ENCODE data around the gene CAMK2G.

Gene CAMK2G

DNA sequence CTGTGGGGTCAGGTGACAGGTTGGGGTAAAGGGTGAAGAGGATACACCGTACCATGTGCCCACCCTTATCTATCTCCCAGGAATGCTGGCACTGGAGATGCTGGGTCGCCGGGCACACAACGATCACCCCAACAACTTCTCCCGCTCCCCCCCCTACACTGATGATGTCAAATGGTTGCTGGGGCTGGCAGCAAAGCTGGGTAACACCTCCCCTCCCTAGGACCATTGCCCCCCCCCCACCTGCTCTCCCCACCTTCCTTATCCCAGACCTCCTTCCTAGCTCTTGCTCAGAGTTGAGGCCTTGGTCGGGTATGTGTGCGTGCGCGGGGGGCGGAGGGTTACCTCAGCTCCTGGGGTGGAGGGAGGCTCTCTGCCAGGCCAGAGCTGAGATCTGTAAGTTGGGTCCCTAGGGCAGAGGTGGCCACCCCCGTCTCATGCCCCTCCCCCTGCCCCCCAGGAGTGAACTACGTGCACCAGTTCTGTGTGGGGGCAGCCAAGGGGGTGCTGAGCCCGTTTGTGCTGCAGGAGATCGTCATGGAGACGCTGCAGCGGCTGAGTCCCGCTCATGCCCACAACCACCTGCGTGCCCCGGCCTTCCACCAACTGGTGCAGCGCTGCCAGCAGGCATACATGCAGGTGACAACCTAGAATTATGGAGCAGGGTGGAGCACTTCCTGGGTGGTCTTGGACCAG lies 73.6 kb downstream of the CAMK2G start:
- TF ChIP-seq FOXM1 (IDR thresholded peaks at IDR 0.05; ENCODE audit: borderline replicate concordance, low read depth) (no peak), TEAD4 (IDR thresholded peaks at IDR 0.05) (no peak), EGR1 (IDR thresholded peaks at IDR 0.05) (no peak), YY1 (IDR thresholded peaks at IDR 0.05; ENCODE audit: low read depth) (no peak), CEBPB (IDR thresholded peaks at IDR 0.05) (no peak), NFIC (IDR thresholded peaks at IDR 0.05) (no peak), ZBTB7A (IDR thresholded peaks at IDR 0.05; ENCODE audit: low read depth) (no peak)
- TF ChIP-seq, protein P1, sequence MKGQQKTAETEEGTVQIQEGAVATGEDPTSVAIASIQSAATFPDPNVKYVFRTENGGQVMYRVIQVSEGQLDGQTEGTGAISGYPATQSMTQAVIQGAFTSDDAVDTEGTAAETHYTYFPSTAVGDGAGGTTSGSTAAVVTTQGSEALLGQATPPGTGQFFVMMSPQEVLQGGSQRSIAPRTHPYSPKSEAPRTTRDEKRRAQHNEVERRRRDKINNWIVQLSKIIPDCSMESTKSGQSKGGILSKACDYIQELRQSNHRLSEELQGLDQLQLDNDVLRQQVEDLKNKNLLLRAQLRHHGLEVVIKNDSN (IDR thresholded peaks at IDR 0.05): no peak

DNA sequence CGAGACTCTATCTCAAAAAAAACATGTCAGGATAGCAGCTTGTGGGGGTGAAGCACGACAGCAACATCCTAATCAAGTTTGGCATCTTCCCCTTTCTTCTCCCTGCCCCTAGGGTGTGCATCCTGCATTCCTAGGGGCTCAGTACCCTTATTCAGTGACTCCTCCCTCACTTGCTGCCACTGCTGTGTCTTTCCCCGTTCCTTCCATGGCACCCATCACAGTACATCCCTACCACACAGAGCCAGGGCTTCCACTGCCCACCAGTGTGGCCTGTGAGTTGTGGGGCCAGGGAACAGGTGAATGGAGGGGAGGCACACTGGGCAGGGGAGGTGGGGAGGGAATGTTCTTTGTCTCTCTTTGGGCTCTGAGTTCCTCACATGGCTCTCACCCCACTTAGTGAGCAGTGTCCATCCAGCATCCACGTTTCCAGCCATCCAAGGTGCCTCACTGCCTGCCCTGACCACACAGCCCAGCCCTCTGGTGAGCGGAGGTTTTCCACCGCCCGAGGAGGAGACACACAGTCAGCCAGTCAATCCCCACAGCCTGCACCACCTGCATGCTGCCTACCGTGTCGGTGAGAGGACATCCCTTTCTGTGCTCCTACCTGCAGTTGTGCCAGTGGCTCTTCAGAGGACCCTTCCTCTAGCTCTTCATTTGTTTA lies 74.3 kb downstream of the CAMK2G start:
- TF ChIP-seq, protein P2, sequence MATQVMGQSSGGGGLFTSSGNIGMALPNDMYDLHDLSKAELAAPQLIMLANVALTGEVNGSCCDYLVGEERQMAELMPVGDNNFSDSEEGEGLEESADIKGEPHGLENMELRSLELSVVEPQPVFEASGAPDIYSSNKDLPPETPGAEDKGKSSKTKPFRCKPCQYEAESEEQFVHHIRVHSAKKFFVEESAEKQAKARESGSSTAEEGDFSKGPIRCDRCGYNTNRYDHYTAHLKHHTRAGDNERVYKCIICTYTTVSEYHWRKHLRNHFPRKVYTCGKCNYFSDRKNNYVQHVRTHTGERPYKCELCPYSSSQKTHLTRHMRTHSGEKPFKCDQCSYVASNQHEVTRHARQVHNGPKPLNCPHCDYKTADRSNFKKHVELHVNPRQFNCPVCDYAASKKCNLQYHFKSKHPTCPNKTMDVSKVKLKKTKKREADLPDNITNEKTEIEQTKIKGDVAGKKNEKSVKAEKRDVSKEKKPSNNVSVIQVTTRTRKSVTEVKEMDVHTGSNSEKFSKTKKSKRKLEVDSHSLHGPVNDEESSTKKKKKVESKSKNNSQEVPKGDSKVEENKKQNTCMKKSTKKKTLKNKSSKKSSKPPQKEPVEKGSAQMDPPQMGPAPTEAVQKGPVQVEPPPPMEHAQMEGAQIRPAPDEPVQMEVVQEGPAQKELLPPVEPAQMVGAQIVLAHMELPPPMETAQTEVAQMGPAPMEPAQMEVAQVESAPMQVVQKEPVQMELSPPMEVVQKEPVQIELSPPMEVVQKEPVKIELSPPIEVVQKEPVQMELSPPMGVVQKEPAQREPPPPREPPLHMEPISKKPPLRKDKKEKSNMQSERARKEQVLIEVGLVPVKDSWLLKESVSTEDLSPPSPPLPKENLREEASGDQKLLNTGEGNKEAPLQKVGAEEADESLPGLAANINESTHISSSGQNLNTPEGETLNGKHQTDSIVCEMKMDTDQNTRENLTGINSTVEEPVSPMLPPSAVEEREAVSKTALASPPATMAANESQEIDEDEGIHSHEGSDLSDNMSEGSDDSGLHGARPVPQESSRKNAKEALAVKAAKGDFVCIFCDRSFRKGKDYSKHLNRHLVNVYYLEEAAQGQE (IDR thresholded peaks at IDR 0.05; ENCODE audit: low read depth): no peak
- TF ChIP-seq FOXM1 (IDR thresholded peaks at IDR 0.05; ENCODE audit: borderline replicate concordance, low read depth): no peak
- TF ChIP-seq TAF1 (IDR thresholded peaks at IDR 0.05; ENCODE audit: low read depth): no peak
- TF ChIP-seq NFIC (IDR thresholded peaks at IDR 0.05): no peak
- no peak for TF ChIP-seq YY1 (IDR thresholded peaks at IDR 0.05; ENCODE audit: low read depth)
- TF ChIP-seq ZBTB7A (IDR thresholded peaks at IDR 0.05; ENCODE audit: low read depth): no peak
- TF ChIP-seq CREB1 (IDR thresholded peaks at IDR 0.05; ENCODE audit: low read depth): no peak
- TF ChIP-seq TCF12 (IDR thresholded peaks at IDR 0.05; ENCODE audit: low read depth): no peak
- no peak for TF ChIP-seq RAD21 (IDR thresholded peaks at IDR 0.05; ENCODE audit: low read depth)
- no peak for TF ChIP-seq EGR1 (IDR thresholded peaks at IDR 0.05)
- TF ChIP-seq, protein P3, sequence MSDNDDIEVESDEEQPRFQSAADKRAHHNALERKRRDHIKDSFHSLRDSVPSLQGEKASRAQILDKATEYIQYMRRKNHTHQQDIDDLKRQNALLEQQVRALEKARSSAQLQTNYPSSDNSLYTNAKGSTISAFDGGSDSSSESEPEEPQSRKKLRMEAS (IDR thresholded peaks at IDR 0.05): no peak
- TF ChIP-seq CEBPB (IDR thresholded peaks at IDR 0.05): no peak

DNA sequence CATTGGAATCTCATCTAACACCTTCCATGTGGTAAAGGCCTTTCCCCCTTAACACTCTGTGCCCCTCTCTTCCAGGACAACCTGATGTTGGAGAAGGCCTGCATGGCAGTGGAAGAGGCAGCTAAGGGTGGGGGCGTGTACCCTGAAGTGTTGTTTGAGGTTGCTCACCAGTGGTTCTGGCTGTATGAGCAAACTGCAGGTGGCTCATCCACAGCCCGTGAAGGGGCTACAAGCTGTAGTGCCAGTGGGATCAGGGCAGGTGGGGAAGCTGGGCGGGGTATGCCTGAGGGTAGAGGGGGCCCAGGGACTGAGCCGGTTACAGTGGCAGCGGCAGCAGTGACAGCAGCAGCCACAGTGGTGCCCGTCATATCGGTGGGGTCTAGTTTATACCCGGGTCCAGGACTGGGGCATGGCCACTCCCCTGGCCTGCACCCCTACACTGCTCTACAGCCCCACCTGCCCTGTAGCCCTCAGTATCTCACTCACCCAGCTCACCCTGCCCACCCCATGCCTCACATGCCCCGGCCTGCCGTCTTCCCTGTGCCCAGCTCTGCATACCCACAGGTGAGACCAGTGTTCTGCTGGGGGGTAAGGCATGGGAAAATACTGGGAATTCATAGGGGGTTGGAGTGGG lies 75.3 kb downstream of the CAMK2G start:
- no peak for TF ChIP-seq TCF12 (IDR thresholded peaks at IDR 0.05; ENCODE audit: low read depth)
- TF ChIP-seq, protein P3 (IDR thresholded peaks at IDR 0.05): no peak
- TF ChIP-seq TEAD4 (IDR thresholded peaks at IDR 0.05): no peak
- no peak for TF ChIP-seq ZBTB7A (IDR thresholded peaks at IDR 0.05; ENCODE audit: low read depth)
- no peak for TF ChIP-seq TAF1 (IDR thresholded peaks at IDR 0.05; ENCODE audit: low read depth)
- TF ChIP-seq EGR1 (IDR thresholded peaks at IDR 0.05): no peak
- TF ChIP-seq CREB1 (IDR thresholded peaks at IDR 0.05; ENCODE audit: low read depth): no peak
- no peak for TF ChIP-seq FOXM1 (IDR thresholded peaks at IDR 0.05; ENCODE audit: borderline replicate concordance, low read depth)
- TF ChIP-seq EP300 (IDR thresholded peaks at IDR 0.05; ENCODE audit: borderline replicate concordance): no peak
- TF ChIP-seq RAD21 (IDR thresholded peaks at IDR 0.05; ENCODE audit: low read depth): no peak
- TF ChIP-seq, protein P1 (IDR thresholded peaks at IDR 0.05): no peak
- no peak for TF ChIP-seq NFIC (IDR thresholded peaks at IDR 0.05)
- TF ChIP-seq, protein P2 (IDR thresholded peaks at IDR 0.05; ENCODE audit: low read depth): no peak
- TF ChIP-seq CEBPB (IDR thresholded peaks at IDR 0.05): no peak
- no peak for TF ChIP-seq YY1 (IDR thresholded peaks at IDR 0.05; ENCODE audit: low read depth)

DNA sequence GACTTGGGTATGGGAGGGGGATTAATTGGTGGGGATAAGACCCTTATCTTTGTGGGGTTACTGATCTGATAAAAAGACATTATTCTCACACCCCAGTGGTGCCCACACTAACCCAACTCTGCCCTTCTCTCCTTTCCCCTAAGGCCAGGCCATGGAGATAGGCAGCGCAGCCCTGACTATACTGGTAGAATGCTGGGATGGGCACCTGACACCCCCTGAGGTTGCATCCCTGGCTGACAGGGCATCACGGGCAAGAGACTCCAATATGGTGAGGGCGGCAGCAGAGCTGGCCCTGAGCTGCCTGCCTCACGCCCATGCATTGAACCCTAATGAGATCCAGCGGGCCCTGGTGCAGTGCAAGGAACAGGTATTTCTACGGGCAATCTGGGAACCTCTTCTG lies 76.3 kb downstream of the CAMK2G start:
- TF ChIP-seq CREB1 (IDR thresholded peaks at IDR 0.05; ENCODE audit: low read depth) (no peak), YY1 (IDR thresholded peaks at IDR 0.05; ENCODE audit: low read depth) (no peak), TAF1 (IDR thresholded peaks at IDR 0.05; ENCODE audit: low read depth) (no peak), NFIC (IDR thresholded peaks at IDR 0.05) (no peak), EGR1 (IDR thresholded peaks at IDR 0.05) (no peak), TCF12 (IDR thresholded peaks at IDR 0.05; ENCODE audit: low read depth) (no peak), EP300 (IDR thresholded peaks at IDR 0.05; ENCODE audit: borderline replicate concordance) (no peak), RAD21 (IDR thresholded peaks at IDR 0.05; ENCODE audit: low read depth) (no peak), FOXM1 (IDR thresholded peaks at IDR 0.05; ENCODE audit: borderline replicate concordance, low read depth) (no peak)
- TF ChIP-seq, protein P3 (IDR thresholded peaks at IDR 0.05): no peak
